A673 (cell line): Measurements from ENCODE around the gene ZNF428.

Experiments
- CTCF ChIP-seq: fragments of 300-800, 200-600 bp; sonication (generic); conservative IDR thresholded peaks from 2 replicates; pipeline ENCODE4 v1.5.1; 2017; ENCODE audit warnings: low read depth, mild to moderate bottlenecking, antibody characterized with exemption, low read length, moderate library complexity, mixed read lengths
- EZH2 ChIP-seq: fragments of 200-600 bp; sonication (generic); IDR thresholded peaks from 2 replicates; pipeline ENCODE4 v1.6.1; 2017; ENCODE audit warnings: borderline replicate concordance, low read depth, mild to moderate bottlenecking, mixed read lengths, antibody characterized with exemption, low read length; ENCODE audit not compliant: poor library complexity, severe bottlenecking

- TF ChIP-seq CTCF (no peak), EZH2 (no peak)
These were observed 57.2 kb downstream of the ZNF428 start for GRCh38 chr19:43562226-43562697.
